Mesothelial cell of epicardium (in vitro differentiated cells): Measurements from ENCODE around the gene SLC5A6. TPM values are rescaled to one million over a fixed set of nuclear protein-coding genes. Genes with fewer than 3 reads are reported as not detected.

Source experiments
- DNase-seq, 2 experiments: peaks; one replicate each; pipeline ENCODE4 v3.0.0; 2021; ENCODE audit warnings: low spot score in 2 of 2; ENCODE audit not compliant: unreplicated experiment in 2 of 2
- H3K27ac Mint-ChIP-seq: 2 replicates; pipeline ENCODE4 v1.8.0; 2021; ENCODE audit warnings: mixed read lengths
- H3K27me3 Mint-ChIP-seq: 2 replicates; pipeline ENCODE4 v1.8.0; 2021; ENCODE audit warnings: low read depth, mixed read lengths
- H3K36me3 Mint-ChIP-seq: 2 replicates; pipeline ENCODE4 v1.8.0; 2021; ENCODE audit warnings: mixed read lengths
- H3K4me1 Mint-ChIP-seq: 2 replicates; pipeline ENCODE4 v1.8.0; 2021; ENCODE audit warnings: mixed read lengths
- H3K4me3 Mint-ChIP-seq: 2 replicates; pipeline ENCODE4 v1.8.0; 2021; ENCODE audit warnings: mild to moderate bottlenecking, moderate library complexity, mixed read lengths
- H3K9me3 Mint-ChIP-seq: 2 replicates; pipeline ENCODE4 v1.8.0; 2021; ENCODE audit warnings: mixed read lengths
- CTCF ChIP-seq: fragments of 200-600 bp; sonication (generic); IDR thresholded peaks from one replicate; pipeline ENCODE4 v1.5.0; 2021; ENCODE audit warnings: antibody characterized with exemption; ENCODE audit not compliant: unreplicated experiment
- total RNA-seq: library from RNA; stranded (reverse); gene quantifications from 3 replicates; pipeline ENCODE4 v1.2.1, GENCODE V29; 2021

SLC5A6 gene
- total RNA-seq, 1 donor from 2014 or later: 67.9 TPM

- TF ChIP-seq CTCF: no peak
- no peaks in the 10 kb centered on the region for H3K9me3 Mint-ChIP-seq
- H3K4me1 Mint-ChIP-seq: no peaks in the 10 kb centered on the region
- H3K4me3 Mint-ChIP-seq: no peak overlapping the region
- no peaks in the 10 kb centered on the region for H3K27me3 Mint-ChIP-seq
- DNase-seq: no peak
- H3K27ac Mint-ChIP-seq: no peak overlapping the region
- no peaks in the 10 kb centered on the region for H3K36me3 Mint-ChIP-seq
These were observed 49.6 kb downstream of the SLC5A6 start for GRCh38 chr2:27162151-27163121.

GRCh38 chr2:27160191-27160590, 51.9 kb downstream of the SLC5A6 start:
- Mint-ChIP-seq H3K27ac (no peak overlapping the region), H3K36me3 (no peaks in the 10 kb centered on the region), H3K27me3 (no peaks in the 10 kb centered on the region), H3K9me3 (no peaks in the 10 kb centered on the region), H3K4me1 (no peaks in the 10 kb centered on the region), H3K4me3 (no peak overlapping the region)
- TF ChIP-seq CTCF: no peak
- DNase-seq: no peak

GRCh38 chr2:27159271-27159670, 52.8 kb downstream of the SLC5A6 start:
- no peaks in the 10 kb centered on the region for H3K36me3 Mint-ChIP-seq
- no peak overlapping the region for H3K4me3 Mint-ChIP-seq
- H3K27me3 Mint-ChIP-seq: no peaks in the 10 kb centered on the region
- TF ChIP-seq CTCF: no peak
- H3K4me1 Mint-ChIP-seq: no peaks in the 10 kb centered on the region
- no peaks in the 10 kb centered on the region for H3K9me3 Mint-ChIP-seq
- no peak overlapping the region for H3K27ac Mint-ChIP-seq
- DNase-seq: no peak

GRCh38 chr2:27158468-27158867, 53.6 kb downstream of the SLC5A6 start:
- H3K36me3 Mint-ChIP-seq: no peaks in the 10 kb centered on the region
- DNase-seq: no peak
- no peaks in the 10 kb centered on the region for H3K9me3 Mint-ChIP-seq
- H3K4me1 Mint-ChIP-seq: peaks cover 2% of the 10 kb centered on the region
- H3K27ac Mint-ChIP-seq: no peak overlapping the region
- peaks cover under 1% of the 10 kb centered on the region for H3K27me3 Mint-ChIP-seq
- TF ChIP-seq CTCF: no peak
- no peak overlapping the region for H3K4me3 Mint-ChIP-seq

GRCh38 chr2:27155069-27155520, 57.0 kb downstream of the SLC5A6 start:
- Mint-ChIP-seq H3K4me3 (no peak overlapping the region), H3K27ac (no peak overlapping the region), H3K9me3 (no peaks in the 10 kb centered on the region), H3K36me3 (no peaks in the 10 kb centered on the region), H3K4me1 (peaks cover 3% of the 10 kb centered on the region), H3K27me3 (peaks cover 2% of the 10 kb centered on the region)
- no peak for DNase-seq
- no peak for TF ChIP-seq CTCF
